Measurements from ENCODE around the gene DNAAF2. TPM values are rescaled to one million over a fixed set of nuclear protein-coding genes. Genes with fewer than 3 reads are reported as not detected.
A peak's percentile ranks its signal among the peaks of the same experiment; 100 is the strongest.

Gene DNAAF2
- total and polyA plus RNA-seq, 2 of the 13 experiments (the other 11 are each of a cell fraction or from before 2014, with no cell fraction given), result 6.1 to 13.6 TPM

- TF ChIP-seq ZNF691 (CRISPR knock-in tag; IDR thresholded peaks at IDR 0.05; ENCODE audit: borderline replicate concordance, low read depth), result peak; percentile 20; the same call in 1 of the 2 replicates
- TF ChIP-seq ZNF354B (CRISPR knock-in tag; IDR thresholded peaks at IDR 0.05), result peak; percentile 53; the same call in 1 of the 2 replicates
- no peak for TF ChIP-seq SMC3 (IDR thresholded peaks at IDR 0.05; ENCODE audit: low read length)
- no peak for TF ChIP-seq ZNF737 (CRISPR knock-in tag; IDR thresholded peaks at IDR 0.05; ENCODE audit: borderline replicate concordance)
- no peak for TF ChIP-seq BRCA1 (CRISPR knock-in tag; IDR thresholded peaks at IDR 0.05)
- TF ChIP-seq ZNF567 (CRISPR knock-in tag; IDR thresholded peaks at IDR 0.05; ENCODE audit: borderline replicate concordance), result no peak; the same call in 1 of the 2 replicates
- TF ChIP-seq ZNF644 (CRISPR knock-in tag; IDR thresholded peaks at IDR 0.05; ENCODE audit: low read depth), result no peak
- no peak for TF ChIP-seq ATF7 (IDR thresholded peaks at IDR 0.05)
- no peak for TF ChIP-seq ATF7 (CRISPR knock-in tag; IDR thresholded peaks at IDR 0.05)
- no peak for TF ChIP-seq MED13 (CRISPR knock-in tag; IDR thresholded peaks at IDR 0.05)
- TF ChIP-seq HIC2 (CRISPR knock-in tag; IDR thresholded peaks at IDR 0.05; ENCODE audit: low read depth), result no peak; the same call in 1 of the 2 replicates
- TF ChIP-seq HNF4A (CRISPR knock-in tag; IDR thresholded peaks at IDR 0.05), result no peak
- TF ChIP-seq ZNF713 (CRISPR knock-in tag; IDR thresholded peaks at IDR 0.05), result no peak
- TF ChIP-seq TFAP4 (IDR thresholded peaks at IDR 0.05; ENCODE audit: borderline replicate concordance, low read depth), result 0 out of 2 replicates have a peak, but pooled peaks have one; percentile 1
- no peak; the same call in 1 of the 2 replicates for TF ChIP-seq PLSCR1 (CRISPR knock-in tag; IDR thresholded peaks at IDR 0.05; ENCODE audit: borderline replicate concordance)
- TF ChIP-seq IKZF4 (CRISPR knock-in tag; IDR thresholded peaks at IDR 0.05; ENCODE audit: borderline replicate concordance, low read depth, not compliant biosample characterization), result no peak
- TF ChIP-seq ZNF235 (CRISPR knock-in tag; IDR thresholded peaks at IDR 0.05; ENCODE audit: borderline replicate concordance), result no peak
- TF ChIP-seq SRSF4 (IDR thresholded peaks at IDR 0.05; ENCODE audit: low read depth, low read length, poor library complexity, severe bottlenecking), result no peak
- TF ChIP-seq GFI1 (CRISPR knock-in tag; IDR thresholded peaks at IDR 0.05; ENCODE audit: borderline replicate concordance), result no peak
- no peak for TF ChIP-seq HDAC6 (IDR thresholded peaks at IDR 0.05; ENCODE audit: low read depth, low read length)
- no peak for TF ChIP-seq ZNF674 (CRISPR knock-in tag; IDR thresholded peaks at IDR 0.05; ENCODE audit: low read depth)
- TF ChIP-seq ZNF770 (CRISPR knock-in tag; IDR thresholded peaks at IDR 0.05), result no peak
Observed at GRCh38 chr14:49634547-49635334, at the start of gene DNAAF2 (continued).
